ENCODE measurements around the gene SPO11. TPM values are rescaled to one million over a fixed set of nuclear protein-coding genes. Genes with fewer than 3 reads are reported as not detected.

Gene SPO11
- not detected in 2 replicates for total RNA-seq (ENCODE audit: low replicate concordance)
- long read RNA-seq = 0 reads

DNA sequence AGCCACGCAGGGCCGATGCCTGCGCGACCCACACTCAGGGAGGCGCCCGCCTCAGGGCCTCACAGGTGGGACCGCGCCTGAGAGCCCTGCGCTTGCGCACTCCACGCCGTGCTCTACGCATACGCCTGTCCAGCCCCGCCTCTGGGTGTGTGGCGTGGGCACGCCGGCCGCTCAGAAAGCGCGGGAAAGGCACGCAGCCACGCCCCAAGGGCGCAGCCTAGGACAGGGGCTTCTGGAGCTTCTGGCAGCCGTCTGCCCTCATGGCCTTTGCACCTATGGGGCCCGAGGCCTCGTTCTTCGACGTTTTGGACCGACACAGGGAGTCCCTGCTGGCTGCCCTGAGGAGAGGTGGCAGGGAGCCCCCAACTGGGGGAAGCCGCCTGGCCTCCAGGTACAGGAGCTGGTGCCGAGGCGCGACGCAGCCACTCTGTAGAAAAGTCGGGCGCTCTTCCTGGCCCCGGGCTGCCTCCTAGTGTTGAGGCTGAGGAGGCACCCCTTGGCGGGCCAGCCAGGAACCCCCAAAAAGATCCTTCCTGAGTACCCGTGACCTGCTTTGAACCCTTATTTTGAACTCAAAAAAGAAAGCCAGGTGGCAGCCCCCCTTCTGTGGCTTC, at the start of gene SPO11:
Gene SPO11 (plus strand): TSS at position 196 of the 614 bp plus-strand sequence. CDS start 65 bp downstream, at position 261.
- H3K4me3 Mint-ChIP-seq = no peak within 1 kb of the TSS
- no peak within 1 kb of the TSS for H3K27ac Mint-ChIP-seq
- peak; percentile 68 for DNase-seq (ENCODE audit: extremely low spot score, unreplicated experiment)
- TF ChIP-seq, protein P1, sequence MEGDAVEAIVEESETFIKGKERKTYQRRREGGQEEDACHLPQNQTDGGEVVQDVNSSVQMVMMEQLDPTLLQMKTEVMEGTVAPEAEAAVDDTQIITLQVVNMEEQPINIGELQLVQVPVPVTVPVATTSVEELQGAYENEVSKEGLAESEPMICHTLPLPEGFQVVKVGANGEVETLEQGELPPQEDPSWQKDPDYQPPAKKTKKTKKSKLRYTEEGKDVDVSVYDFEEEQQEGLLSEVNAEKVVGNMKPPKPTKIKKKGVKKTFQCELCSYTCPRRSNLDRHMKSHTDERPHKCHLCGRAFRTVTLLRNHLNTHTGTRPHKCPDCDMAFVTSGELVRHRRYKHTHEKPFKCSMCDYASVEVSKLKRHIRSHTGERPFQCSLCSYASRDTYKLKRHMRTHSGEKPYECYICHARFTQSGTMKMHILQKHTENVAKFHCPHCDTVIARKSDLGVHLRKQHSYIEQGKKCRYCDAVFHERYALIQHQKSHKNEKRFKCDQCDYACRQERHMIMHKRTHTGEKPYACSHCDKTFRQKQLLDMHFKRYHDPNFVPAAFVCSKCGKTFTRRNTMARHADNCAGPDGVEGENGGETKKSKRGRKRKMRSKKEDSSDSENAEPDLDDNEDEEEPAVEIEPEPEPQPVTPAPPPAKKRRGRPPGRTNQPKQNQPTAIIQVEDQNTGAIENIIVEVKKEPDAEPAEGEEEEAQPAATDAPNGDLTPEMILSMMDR (conservative IDR thresholded peaks at IDR 0.05) = peak; percentile 66
- peaks cover 3% of the 10 kb centered on the region for H3K27me3 Mint-ChIP-seq
- no peaks in the 10 kb centered on the region for H3K9me3 Mint-ChIP-seq
- peaks cover 27% of the 10 kb centered on the region for H3K4me1 Mint-ChIP-seq (ENCODE audit: unreplicated experiment)
- no peaks in the 10 kb centered on the region for H3K36me3 Mint-ChIP-seq

DNA sequence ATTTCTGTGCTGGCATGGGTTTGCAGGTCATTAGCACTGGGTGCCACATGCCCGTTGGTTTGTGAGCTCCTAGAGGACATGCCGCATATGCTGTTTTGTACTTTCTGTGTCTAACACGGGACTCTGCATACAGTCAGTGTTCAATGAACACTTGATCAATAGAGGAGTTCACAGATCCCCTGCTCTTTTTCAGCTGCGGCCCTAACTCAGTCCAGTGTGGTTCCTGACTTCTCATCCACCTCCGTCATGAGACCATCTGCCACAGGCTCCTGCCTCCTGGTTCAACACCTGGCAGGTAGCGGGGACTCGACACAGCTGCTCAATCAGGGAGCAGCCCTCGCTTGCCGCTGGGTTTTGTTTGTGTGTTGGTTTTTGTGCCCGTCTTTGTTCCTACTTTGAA, 49.4 kb upstream of the SPO11 start:
- Mint-ChIP-seq H3K27me3 (no peaks in the 10 kb centered on the region), H3K4me1 (ENCODE audit: unreplicated experiment) (peaks cover 54% of the 10 kb centered on the region), H3K9me3 (no peaks in the 10 kb centered on the region), H3K4me3 (no peak overlapping the region), H3K36me3 (no peaks in the 10 kb centered on the region), H3K27ac (no peak overlapping the region)
- DNase-seq (ENCODE audit: extremely low spot score, unreplicated experiment) = no peak
- TF ChIP-seq, protein P1 (conservative IDR thresholded peaks at IDR 0.05) = no peak

GRCh38 chr20:57281900-57282299, 47.7 kb upstream of the SPO11 start:
- H3K4me1 Mint-ChIP-seq (ENCODE audit: unreplicated experiment) = peaks cover 51% of the 10 kb centered on the region
- TF ChIP-seq, protein P1 (conservative IDR thresholded peaks at IDR 0.05) = no peak
- no peaks in the 10 kb centered on the region for H3K27me3 Mint-ChIP-seq
- no peaks in the 10 kb centered on the region for H3K36me3 Mint-ChIP-seq
- DNase-seq (ENCODE audit: extremely low spot score, unreplicated experiment) = no peak
- H3K27ac Mint-ChIP-seq = no peak overlapping the region
- no peaks in the 10 kb centered on the region for H3K9me3 Mint-ChIP-seq
- H3K4me3 Mint-ChIP-seq = no peak overlapping the region

DNA sequence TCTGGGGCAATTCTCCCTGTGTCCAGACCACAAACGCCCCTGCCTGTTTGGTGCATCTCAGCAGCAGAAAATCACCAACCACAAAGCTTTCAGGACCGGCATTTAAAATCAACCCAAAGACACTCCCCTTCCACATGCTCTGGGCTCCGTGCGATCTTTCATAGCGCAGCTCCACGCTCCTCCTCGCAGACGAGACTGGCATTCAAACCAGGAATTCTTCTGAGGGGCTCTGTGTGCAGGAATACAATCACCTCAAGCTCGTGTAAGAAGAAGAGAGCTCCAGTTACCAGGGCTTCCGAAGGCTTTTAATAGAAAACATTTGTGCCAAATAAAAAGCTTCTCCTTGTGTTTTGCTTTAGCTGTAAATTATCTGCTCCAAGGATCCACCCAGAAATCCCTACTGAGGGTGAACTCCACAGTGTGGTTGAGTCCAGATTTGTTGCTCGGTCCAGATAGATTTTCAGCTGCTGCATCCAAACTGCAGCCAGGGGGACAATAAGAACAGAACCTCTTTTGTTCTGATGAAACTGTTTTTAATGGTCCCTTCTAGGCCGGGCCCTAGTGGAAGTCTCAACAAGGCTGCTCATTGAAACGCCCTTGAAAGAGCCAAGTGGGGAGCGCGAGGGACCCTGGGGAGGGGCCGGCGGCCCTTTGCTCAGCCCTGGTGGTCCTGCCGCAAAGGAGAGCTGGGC, 46.8 kb upstream of the SPO11 start:
- no peaks in the 10 kb centered on the region for H3K27me3 Mint-ChIP-seq

GRCh38 chr20:57283860-57284259, 45.7 kb upstream of the SPO11 start:
- H3K27me3 Mint-ChIP-seq = peaks cover 4% of the 10 kb centered on the region
- no peaks in the 10 kb centered on the region for H3K9me3 Mint-ChIP-seq
- H3K4me3 Mint-ChIP-seq = peak overlapping the region; percentile 77
- H3K36me3 Mint-ChIP-seq = no peaks in the 10 kb centered on the region
- TF ChIP-seq, protein P1 (conservative IDR thresholded peaks at IDR 0.05) = no peak
- peaks cover 60% of the 10 kb centered on the region for H3K4me1 Mint-ChIP-seq (ENCODE audit: unreplicated experiment)
- DNase-seq (ENCODE audit: extremely low spot score, unreplicated experiment) = no peak
- H3K27ac Mint-ChIP-seq = peak overlapping the region; percentile 75

More for the DNA sequence above, 46.8 kb upstream of the SPO11 start:
- DNase-seq (ENCODE audit: extremely low spot score, unreplicated experiment) = no peak
- peak overlapping the region; percentile 77 for H3K4me3 Mint-ChIP-seq
- TF ChIP-seq, protein P1 (conservative IDR thresholded peaks at IDR 0.05) = peak; percentile 74
- H3K36me3 Mint-ChIP-seq = no peaks in the 10 kb centered on the region
- H3K27ac Mint-ChIP-seq = peak overlapping the region; percentile 75
- H3K9me3 Mint-ChIP-seq = no peaks in the 10 kb centered on the region
- peaks cover 55% of the 10 kb centered on the region for H3K4me1 Mint-ChIP-seq (ENCODE audit: unreplicated experiment)

Data from type B pancreatic cell (in vitro differentiated cells).